MV-4-11 (cell line): ENCODE data around the gene RAMP3.
A peak's percentile ranks its signal among the peaks of the same experiment; 100 is the strongest.
"Not testable (repeated sequence)": the region's sequence is repeated elsewhere in the genome, so short reads cannot be mapped to it uniquely, and the experiment has no call there.

Experiments used
- DNase-seq: peaks from one replicate; lab custom pipeline; 2025; lab: John Stamatoyannopoulos, UW

The RAMP3 gene

GRCh38 chr7:45157653-45158401, at the start of gene RAMP3:
RAMP3 (plus strand) TSS chr7:45157791; CDS start chr7:45157829, 38 bp downstream.
- DNase-seq: no peak

GRCh38 chr7:45108863-45109262, 48.7 kb upstream of the RAMP3 start:
- no peak for DNase-seq

GRCh38 chr7:45111298-45112223, 46.0 kb upstream of the RAMP3 start, which contains the start of gene TBRG4:
TBRG4 (minus strand) TSS chr7:45111697; CDS start chr7:45109237, 2,460 bp downstream.
- peak; percentile 91 for DNase-seq

- no peak for DNase-seq
Measured at GRCh38 chr7:45112648-45113047, 44.9 kb upstream of the RAMP3 start.

GRCh38 chr7:45114257-45114656, 43.3 kb upstream of the RAMP3 start:
- DNase-seq: not testable (repeated sequence)

GRCh38 chr7:45114926-45115325, 42.7 kb upstream of the RAMP3 start:
- DNase-seq: no peak

GRCh38 chr7:45116048-45116447, 41.5 kb upstream of the RAMP3 start:
- DNase-seq: no peak

- no peak for DNase-seq
Measured at GRCh38 chr7:45117582-45117981, 40.0 kb upstream of the RAMP3 start.

GRCh38 chr7:45118292-45118691, 39.3 kb upstream of the RAMP3 start:
- DNase-seq: no peak

- no peak for DNase-seq
Measured at GRCh38 chr7:45118889-45119331, 38.7 kb upstream of the RAMP3 start.

- DNase-seq: no peak
Measured at GRCh38 chr7:45119550-45119949, 38.0 kb upstream of the RAMP3 start.

GRCh38 chr7:45122975-45123860, 34.4 kb upstream of the RAMP3 start:
- no peak for DNase-seq

GRCh38 chr7:45123913-45124710, 33.5 kb upstream of the RAMP3 start:
- no peak for DNase-seq

- DNase-seq: no peak
Measured at GRCh38 chr7:45125193-45125904, 32.2 kb upstream of the RAMP3 start.

- DNase-seq: no peak
Measured at GRCh38 chr7:45126201-45126600, 31.4 kb upstream of the RAMP3 start.

GRCh38 chr7:45126920-45127319, 30.7 kb upstream of the RAMP3 start:
- DNase-seq: no peak

- DNase-seq: no peak
Measured at GRCh38 chr7:45129181-45129800, 28.3 kb upstream of the RAMP3 start.

- no peak for DNase-seq
Measured at GRCh38 chr7:45129906-45130305, 27.7 kb upstream of the RAMP3 start.

GRCh38 chr7:45130910-45131309, 26.7 kb upstream of the RAMP3 start:
- no peak for DNase-seq

GRCh38 chr7:45131891-45132290, 25.7 kb upstream of the RAMP3 start:
- no peak for DNase-seq
